Vein endothelial cell (primary cell): ENCODE data around the gene KRTAP13-2. TPM values are rescaled to one million over a fixed set of nuclear protein-coding genes. Genes with fewer than 3 reads are reported as not detected.

Source experiments
- small RNA-seq: library from RNA; depleted of rRNA; stranded (forward); fragments of <200 nt; gene quantifications from one replicate; pipeline ENCODE3, GENCODE V24; 2012
- total RNA-seq: library from RNA; depleted of rRNA; stranded (reverse); fragments of >200 nt; gene quantifications from 2 replicates; pipeline ENCODE4 v1.2.3, GENCODE V29; 2012

Gene KRTAP13-2
- not detected in 2 replicates for total RNA-seq

GRCh38 chr21:30372139-30372770, at the start of gene KRTAP13-2:
Gene KRTAP13-2 (minus strand): TSS chr21:30372271. CDS start chr21:30372213, 58 bp downstream.

GRCh38 chr21:30395731-30396130, 23.7 kb upstream of the KRTAP13-2 start, which contains the start of gene KRTAP13-1:
Gene KRTAP13-1 (plus strand): TSS chr21:30396031. CDS start chr21:30396087, 56 bp downstream.

GRCh38 chr21:30348506-30348905, 23.6 kb downstream of the KRTAP13-2 start, which contains the start of gene KRTAP23-1:
Gene KRTAP23-1 (minus strand): TSS chr21:30348606. CDS start chr21:30348606, 0 bp downstream.

GRCh38 chr21:30337276-30337744, 34.8 kb downstream of the KRTAP13-2 start, which contains the start of gene KRTAP27-1:
Gene KRTAP27-1 (minus strand): TSS chr21:30337694. CDS start chr21:30337668, 26 bp downstream.

Small RNA genes within 50 kb of the gene (small RNA-seq; reads per million reads assigned to genes)
- gene KRTAP23-1 (not detected), gene MIR4327 (not detected)

Other genes starting within 250 kb of the KRTAP13-2 start
- gene CLDN17, start 205.5 kb downstream of the KRTAP13-2 start, total RNA-seq = not detected in 2 replicates
- gene CLDN8, start 156.2 kb downstream of the KRTAP13-2 start, total RNA-seq = not detected in 2 replicates
- gene KRTAP24-1, start 89.3 kb downstream of the KRTAP13-2 start, total RNA-seq = not detected in 2 replicates
- gene KRTAP25-1, start 82.8 kb downstream of the KRTAP13-2 start, total RNA-seq = not detected in 2 replicates
- gene KRTAP26-1, start 52.0 kb downstream of the KRTAP13-2 start, total RNA-seq = not detected in 2 replicates
- not detected in 2 replicates for gene KRTAP27-1, start 34.6 kb downstream of the KRTAP13-2 start, total RNA-seq
- not detected in 2 replicates for gene KRTAP23-1, start 23.7 kb downstream of the KRTAP13-2 start, total RNA-seq
- not detected in 2 replicates for gene KRTAP13-1, start 23.8 kb upstream of the KRTAP13-2 start, total RNA-seq
- gene KRTAP13-3, start 53.7 kb upstream of the KRTAP13-2 start, total RNA-seq = not detected in 2 replicates
- gene KRTAP13-4, start 57.9 kb upstream of the KRTAP13-2 start, total RNA-seq = not detected in 2 replicates
- not detected in 2 replicates for gene KRTAP15-1, start 68.0 kb upstream of the KRTAP13-2 start, total RNA-seq
- not detected in 2 replicates for gene KRTAP19-1, start 108.1 kb upstream of the KRTAP13-2 start, total RNA-seq
- gene KRTAP19-2, start 115.2 kb upstream of the KRTAP13-2 start, total RNA-seq = not detected in 2 replicates
- gene KRTAP19-3, start 119.7 kb upstream of the KRTAP13-2 start, total RNA-seq = not detected in 2 replicates
- gene KRTAP19-4, start 124.9 kb upstream of the KRTAP13-2 start, total RNA-seq = not detected in 2 replicates
- not detected in 2 replicates for gene KRTAP19-5, start 129.9 kb upstream of the KRTAP13-2 start, total RNA-seq
- not detected in 2 replicates for gene KRTAP19-6, start 169.6 kb upstream of the KRTAP13-2 start, total RNA-seq
- gene KRTAP19-7, start 189.0 kb upstream of the KRTAP13-2 start, total RNA-seq = not detected in 2 replicates
- gene KRTAP22-2, start 218.1 kb upstream of the KRTAP13-2 start, total RNA-seq = not detected in 2 replicates
- gene KRTAP6-3, start 220.2 kb upstream of the KRTAP13-2 start, total RNA-seq = not detected in 2 replicates
- gene KRTAP6-2, start 226.6 kb upstream of the KRTAP13-2 start, total RNA-seq = not detected in 2 replicates
- not detected in 2 replicates for gene KRTAP22-1, start 228.8 kb upstream of the KRTAP13-2 start, total RNA-seq
- not detected in 2 replicates for gene KRTAP6-1, start 241.7 kb upstream of the KRTAP13-2 start, total RNA-seq
- gene KRTAP20-1, start 244.2 kb upstream of the KRTAP13-2 start, total RNA-seq = not detected in 2 replicates
- gene KRTAP20-4, start 248.4 kb upstream of the KRTAP13-2 start, total RNA-seq = not detected in 2 replicates